DMS114 treated with DMSO at 0.1 percent for 48 hours (cell line): ENCODE data around the gene MTPN.

Experiments
- DNase-seq: peaks from one replicate; lab custom pipeline; 2025; ENCODE audit not compliant: unreplicated experiment; lab: John Stamatoyannopoulos, UW

MTPN gene

DNA sequence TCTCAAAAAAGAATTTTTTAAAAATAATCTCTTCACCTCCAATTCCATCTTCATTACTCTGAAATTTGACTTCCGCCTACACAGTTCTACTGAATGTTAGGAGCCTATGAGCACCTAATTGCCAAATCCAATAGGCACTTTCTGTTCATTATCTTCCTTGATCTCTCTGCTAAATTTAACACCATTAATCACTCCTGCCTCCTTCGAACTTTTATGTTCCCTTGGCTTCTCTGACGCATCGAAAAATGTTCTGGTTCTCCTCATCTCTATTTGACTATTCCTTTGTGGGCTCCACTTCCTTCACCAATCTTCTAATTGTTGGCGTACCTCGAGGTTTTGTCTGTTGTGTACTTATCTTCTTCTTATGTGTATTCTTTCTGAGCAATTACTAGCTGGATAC is 87.3 kb downstream of the MTPN start:
- DNase-seq, result no peak

- no peak for DNase-seq
These were observed 88.4 kb downstream of the MTPN start for GRCh38 chr7:135888740-135889139.

DNA sequence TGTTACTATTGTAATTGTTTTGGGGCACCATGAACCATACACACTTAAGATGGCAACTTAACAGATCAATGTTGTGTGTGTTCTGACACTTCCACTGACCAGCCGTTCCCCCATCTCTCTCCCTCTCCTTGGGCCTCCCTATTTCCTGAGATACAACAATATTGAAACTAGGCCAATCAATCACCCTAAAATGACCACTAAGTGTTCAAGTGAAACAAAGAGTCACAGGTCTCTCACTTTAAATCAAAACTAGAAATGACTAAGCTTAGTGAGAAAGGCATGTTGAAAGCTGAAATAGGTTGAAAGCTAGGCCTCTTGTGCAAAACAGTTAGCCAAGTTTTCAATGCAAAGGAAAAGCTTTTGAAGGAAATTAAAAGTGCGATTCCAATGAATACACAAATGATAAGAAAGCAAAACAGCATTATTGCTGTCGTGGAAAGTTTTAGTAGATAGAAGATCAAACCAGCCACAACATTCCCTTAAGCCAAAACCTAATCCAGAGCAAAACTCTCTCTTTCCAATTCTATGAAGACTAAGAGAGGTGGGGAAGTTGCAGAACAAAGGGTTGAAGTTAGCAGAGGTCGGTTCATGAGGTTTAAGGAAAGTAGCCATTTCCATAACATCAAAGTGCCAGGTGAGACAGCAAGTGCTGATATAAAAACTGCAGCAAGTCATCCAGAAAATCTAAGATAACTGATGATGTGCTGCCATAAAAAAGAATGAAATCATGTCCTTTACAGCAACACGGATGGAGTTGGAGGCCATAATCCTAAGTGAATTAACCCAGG is 90.6 kb downstream of the MTPN start:
- DNase-seq, result no peak

DNA sequence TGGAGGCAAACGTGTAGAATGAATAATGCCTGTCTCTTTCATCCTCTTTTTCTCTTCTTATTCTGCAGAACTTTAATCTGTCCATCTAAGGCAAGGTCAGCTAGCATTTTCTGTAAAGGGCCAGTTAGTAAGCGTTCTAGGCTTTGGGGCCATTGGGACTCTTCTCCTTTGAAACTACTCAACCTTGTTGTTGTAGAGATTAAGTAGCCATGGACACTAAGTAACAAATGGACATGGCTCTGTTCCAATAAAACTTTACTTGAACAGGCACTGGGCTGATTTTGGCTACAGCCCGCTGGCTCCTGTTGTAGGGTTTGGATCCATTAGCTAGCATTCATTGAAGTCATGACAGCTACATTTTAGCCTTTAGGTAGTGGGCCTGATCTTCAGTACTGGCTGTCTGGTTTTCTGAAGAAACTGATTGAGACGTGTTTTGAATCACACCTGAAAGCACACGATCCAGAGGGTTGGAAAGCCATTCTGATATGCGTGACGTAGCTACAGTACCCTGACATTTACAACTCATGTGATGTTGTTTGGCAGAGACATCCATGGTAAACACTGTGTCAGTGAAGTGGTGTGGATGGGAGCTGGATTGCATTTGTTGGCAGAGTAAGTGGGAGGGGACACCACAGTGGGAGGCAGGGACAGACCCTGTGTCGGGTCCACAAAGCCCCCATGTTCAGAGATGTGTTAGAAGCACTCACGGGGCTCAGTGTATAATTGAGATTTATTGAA is 92.5 kb downstream of the MTPN start:
- DNase-seq, result no peak

DNA sequence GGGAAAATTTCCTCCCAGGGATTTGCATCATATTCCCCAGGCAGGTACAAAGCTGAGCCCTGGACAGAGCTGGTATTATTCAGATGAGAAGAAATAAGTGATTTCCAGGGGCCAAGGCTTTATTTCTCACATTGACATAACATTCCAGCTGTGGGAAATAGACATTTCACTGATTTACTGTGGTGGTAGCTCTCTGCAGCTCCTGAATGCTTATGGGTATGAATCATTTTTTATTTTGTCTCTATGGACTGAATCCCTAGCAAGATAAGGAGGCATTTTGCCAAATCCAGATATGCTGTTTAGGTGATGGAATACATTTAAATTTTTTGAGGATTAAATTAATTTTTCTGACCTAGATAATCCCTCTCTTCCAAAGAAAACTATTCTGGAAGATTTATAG is 97.9 kb downstream of the MTPN start:
- DNase-seq, result no peak

GRCh38 chr7:135878284-135878683 is 98.9 kb downstream of the MTPN start:
- no peak for DNase-seq

GRCh38 chr7:135877805-135878204 is 99.4 kb downstream of the MTPN start:
- no peak for DNase-seq
